Measurements from ENCODE around the gene KRT17.

- TF ChIP-seq, protein P1, sequence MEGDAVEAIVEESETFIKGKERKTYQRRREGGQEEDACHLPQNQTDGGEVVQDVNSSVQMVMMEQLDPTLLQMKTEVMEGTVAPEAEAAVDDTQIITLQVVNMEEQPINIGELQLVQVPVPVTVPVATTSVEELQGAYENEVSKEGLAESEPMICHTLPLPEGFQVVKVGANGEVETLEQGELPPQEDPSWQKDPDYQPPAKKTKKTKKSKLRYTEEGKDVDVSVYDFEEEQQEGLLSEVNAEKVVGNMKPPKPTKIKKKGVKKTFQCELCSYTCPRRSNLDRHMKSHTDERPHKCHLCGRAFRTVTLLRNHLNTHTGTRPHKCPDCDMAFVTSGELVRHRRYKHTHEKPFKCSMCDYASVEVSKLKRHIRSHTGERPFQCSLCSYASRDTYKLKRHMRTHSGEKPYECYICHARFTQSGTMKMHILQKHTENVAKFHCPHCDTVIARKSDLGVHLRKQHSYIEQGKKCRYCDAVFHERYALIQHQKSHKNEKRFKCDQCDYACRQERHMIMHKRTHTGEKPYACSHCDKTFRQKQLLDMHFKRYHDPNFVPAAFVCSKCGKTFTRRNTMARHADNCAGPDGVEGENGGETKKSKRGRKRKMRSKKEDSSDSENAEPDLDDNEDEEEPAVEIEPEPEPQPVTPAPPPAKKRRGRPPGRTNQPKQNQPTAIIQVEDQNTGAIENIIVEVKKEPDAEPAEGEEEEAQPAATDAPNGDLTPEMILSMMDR (IDR thresholded peaks at IDR 0.05; ENCODE audit: low read depth, low read length), result no peak
- TF ChIP-seq EZH2phosphoT487 (IDR thresholded peaks at IDR 0.05; ENCODE audit: low read depth), result no peak
Measured at GRCh38 chr17:41638194-41638593, 13.8 kb upstream of the KRT17 start.

Measured in OCI-LY3 (cell line).